HepG2 (cell line): ENCODE data around the gene TEC. TPM values are rescaled to one million over a fixed set of nuclear protein-coding genes. Genes with fewer than 3 reads are reported as not detected.

ENCODE experiments used
- ATAC-seq: fragments of 200-7000 bp; cut with Tn5 transposase; 3 replicates; pipeline ENCODE4 v1.9.1; 2020; ENCODE audit warnings: mild to moderate bottlenecking, moderate library complexity
- BruUV-seq: library from RNA; stranded (reverse); fragments of 400-500 nt; replicated peaks from 2 replicates; lab custom pipeline; 2021; lab: Mats Ljungman, UMichigan
- CTCF ChIA-PET: fragments of 300-600 bp; formaldehyde crosslinking; extraction: SDS; loops from one replicate; lab custom pipeline; 2021; ENCODE audit warnings: low total read pairs, inconsistent platforms, low intra/inter-chr PET ratio; lab: Yijun Ruan, JAX
- POLR2A ChIA-PET: fragments of 350-600 bp; sonication (Branson Sonifier 250); formaldehyde crosslinking; loops from one replicate; lab custom pipeline; 2020; ENCODE audit warnings: antibody characterized with exemption, inconsistent platforms; lab: Yijun Ruan, JAX
- DNase-seq: peaks from one replicate; pipeline ENCODE4 v3.0.0-alpha.2; 2015; ENCODE audit warnings: low spot score
- FAIRE-seq: peaks from 3 replicates; lab custom pipeline; 2011; peaks lifted over from hg19 to GRCh38; lab: Jason Lieb, UNC
- H2AFZ ChIP-seq: one replicate; pipeline ENCODE4 v1.6.1; 2011; ENCODE audit warnings: low read length, inconsistent platforms
- H3K27ac ChIP-seq: fragments of 300-600 bp; 3 replicates; pipeline ENCODE4 v1.8.0; 2011; ENCODE audit warnings: mixed run types, mild to moderate bottlenecking, mixed read lengths, low read length, inconsistent platforms; ENCODE audit not compliant: insufficient read depth; ENCODE audit errors: extremely low read length
- H3K27me3 ChIP-seq, 2 experiments: fragments of 200-600 bp in 1 of 2; 2 replicates in 1 of 2; 3 replicates in 1 of 2; pipeline versions ENCODE4 v1.6.0 to v1.8.0; 2011; ENCODE audit warnings: low read length in 2 of 2, mild to moderate bottlenecking in 2 of 2, moderate library complexity in 2 of 2, inconsistent platforms in 1 of 2; ENCODE audit not compliant: insufficient read depth in 2 of 2, control insufficient read depth in 1 of 2
- H3K36me3 ChIP-seq, 2 experiments: fragments of 200-600 bp in 1 of 2; replicated peaks in 1 of 2; 2 replicates in 1 of 2; 3 replicates in 1 of 2; pipeline versions ENCODE4 v1.5.1 to v1.8.0; 2011; ENCODE audit warnings: low read length in 2 of 2, inconsistent platforms in 1 of 2; ENCODE audit not compliant: insufficient read depth in 2 of 2, control insufficient read depth in 1 of 2
- H3K4me1 ChIP-seq: 2 replicates; pipeline ENCODE4 v1.5.1; 2012; ENCODE audit warnings: low read length, inconsistent platforms; ENCODE audit not compliant: insufficient read depth
- H3K4me2 ChIP-seq: 2 replicates; pipeline ENCODE4 v1.6.0; 2011; ENCODE audit warnings: low read depth, low read length, inconsistent platforms
- H3K4me3 ChIP-seq, 3 experiments: fragments of 200-600 bp in 1 of 3; sonication (generic), shearing (Covaris generic) in 1 of 3; replicated peaks in 1 of 3; 2 replicates each; pipeline ENCODE4 v1.5.1; 2011 to 2016; ENCODE audit warnings: low read length in 3 of 3, inconsistent platforms in 2 of 3, low read depth in 2 of 3, mild to moderate bottlenecking in 2 of 3, control low read depth in 1 of 3, mixed read lengths in 1 of 3; ENCODE audit not compliant: insufficient read depth in 1 of 3
- H3K79me2 ChIP-seq: one replicate; pipeline ENCODE4 v1.6.1; 2011; ENCODE audit warnings: low read length, inconsistent platforms; ENCODE audit not compliant: insufficient read depth
- H3K9ac ChIP-seq: 2 replicates; pipeline ENCODE4 v1.6.0; 2011; ENCODE audit warnings: mild to moderate bottlenecking, low read depth, low read length, inconsistent platforms; ENCODE audit not compliant: insufficient read depth
- H3K9me3 ChIP-seq: 2 replicates; pipeline ENCODE4 v1.5.1; 2012; ENCODE audit warnings: mild to moderate bottlenecking, low read length
- H4K20me1 ChIP-seq: 2 replicates; pipeline ENCODE4 v1.6.0; 2011; ENCODE audit warnings: inconsistent platforms, mild to moderate bottlenecking, low read length, moderate library complexity; ENCODE audit not compliant: insufficient read depth
- JUNB ChIP-seq: sonication (generic); formaldehyde crosslinking; IDR thresholded peaks from 2 replicates; pipeline ENCODE4 v1.8.0; 2022; ENCODE audit warnings: missing genetic modification reagents, mild to moderate bottlenecking, borderline replicate concordance
- KDM1A ChIP-seq: IDR thresholded peaks from 2 replicates; pipeline ENCODE4 v1.6.1; 2016; ENCODE audit warnings: missing compliant biosample characterization
- LCORL ChIP-seq, 2 experiments: fragments of 450-650 bp in 1 of 2; sonication (generic) in 1 of 2; formaldehyde crosslinking in 1 of 2; IDR thresholded peaks; 2 replicates each; pipeline versions ENCODE4 v1.5.0 to v1.6.1; 2017 to 2020; ENCODE audit warnings: antibody characterized with exemption in 1 of 2, missing genetic modification reagents in 1 of 2
- MBNL3 ChIP-seq: fragments of 250-450 bp; sonication (Bioruptor Pico); conservative IDR thresholded peaks from 2 replicates; pipeline ENCODE4 v1.8.0; 2022; ENCODE audit warnings: mild to moderate bottlenecking, inconsistent platforms
- MEF2D ChIP-seq: sonication (generic); formaldehyde crosslinking; IDR thresholded peaks from 2 replicates; pipeline ENCODE4 v1.5.1; 2020; ENCODE audit warnings: mild to moderate bottlenecking, missing genetic modification reagents
- SIN3A ChIP-seq: IDR thresholded peaks from 2 replicates; pipeline ENCODE4 v1.6.1; 2011; ENCODE audit warnings: low read depth, mild to moderate bottlenecking, control low read depth, low read length, borderline replicate concordance
- ZFP91 ChIP-seq: sonication (generic); formaldehyde crosslinking; IDR thresholded peaks from 2 replicates; pipeline ENCODE4 v1.9.0; 2022; ENCODE audit warnings: missing genetic modification reagents, mild to moderate bottlenecking, borderline replicate concordance
- ZHX2 ChIP-seq, 2 experiments: sonication (generic) in 1 of 2; formaldehyde crosslinking in 1 of 2; IDR thresholded peaks; 2 replicates each; pipeline versions ENCODE4 v1.6.1 to v1.9.0; 2014 to 2022; ENCODE audit warnings: antibody characterized with exemption in 1 of 2, borderline replicate concordance in 1 of 2, inconsistent platforms in 1 of 2, low read depth in 1 of 2, missing genetic modification reagents in 1 of 2
- ZNF567 ChIP-seq: sonication (generic); formaldehyde crosslinking; IDR thresholded peaks from 2 replicates; pipeline ENCODE4 v1.8.1; 2023; ENCODE audit warnings: mild to moderate bottlenecking, missing genetic modification reagents, borderline replicate concordance
- ZNF646 ChIP-seq: sonication (generic); formaldehyde crosslinking; IDR thresholded peaks from 2 replicates; pipeline ENCODE4 v1.9.0; 2021; ENCODE audit warnings: mild to moderate bottlenecking, missing genetic modification reagents
- whole genome bisulfite sequencing: methylation state at CpG from one replicate; pipeline ENCODE4 v1.1.6; 2017; ENCODE audit warnings: low lambda C conversion rate; 5-methylcytosine and 5-hydroxymethylcytosine counted together
- in situ Hi-C: cut with HindIII; loops from 2 replicates; pipeline ENCODE4 v1.10.0; 2017; ENCODE audit warnings: low pct_unique_long_range_greater_than_20kb; ENCODE audit not compliant: extremely low pct_ligation_motif_present
- intact Hi-C: fragments of 100-400 bp; cut with micrococcal nuclease; formaldehyde crosslinking; loops from one replicate; pipeline ENCODE4 v1.10.0; 2022; ENCODE audit not compliant: unreplicated experiment
- polyA plus RNA-seq, 8 experiments: library from polyadenylated mRNA; depleted of rRNA in 3 of 8; stranded (reverse) in 7 of 8; unstranded in 1 of 8; fragments of >200 nt; fragmentation: Illumina TruSeq in 4 of 8; extraction: Trizol in 4 of 8; gene quantifications; 2 replicates each; pipeline versions ENCODE4 v1.2.1 to v1.2.3, GENCODE V29; 2011 to 2016; ENCODE audit warnings: low read depth in 4 of 8, missing spikeins in 1 of 8, mixed read lengths in 1 of 8; ENCODE audit not compliant: insufficient read depth in 1 of 8
- total RNA-seq, 5 experiments: library from RNA; depleted of rRNA; stranded (reverse); fragments of >200 nt; fragmentation: Illumina TruSeq; extraction: Trizol; gene quantifications; 2 replicates each; pipeline ENCODE4 v1.2.3, GENCODE V29; 2016; ENCODE audit warnings: low read depth in 1 of 5

The TEC gene
- total and polyA plus RNA-seq, 2 of the 13 experiments (the other 11 are each of a cell fraction or from before 2014, with no cell fraction given): 0.05 to 0.20 TPM

- Histone ChIP-seq H3K9ac (no peak overlapping the region), H3K79me2 (no peaks in the 10 kb centered on the region), H4K20me1 (no peaks in the 10 kb centered on the region), H3K4me1 (no peaks in the 10 kb centered on the region), H3K4me2 (no peak overlapping the region), H2AFZ (no peak overlapping the region), H3K9me3 (no peaks in the 10 kb centered on the region), H3K4me3 (no peak overlapping the region), H3K36me3 (no peaks in the 10 kb centered on the region), H3K27ac (no peak overlapping the region), H3K27me3 (no peaks in the 10 kb centered on the region; a peak in 1 of 5 replicates)
- 56% methylated on average over 2 of the region's 2 CpGs for WGBS
- FAIRE-seq (no peak), ATAC-seq (no peak), DNase-seq (no peak)
- no TSS peak for BruUV-seq
- POLR2A ChIA-PET: no interaction called here
- intact Hi-C loops (no loop called here), in situ Hi-C loops (no loop called here)
- CTCF ChIA-PET: no interaction called here
- TF ChIP-seq KDM1A (CRISPR knock-in tag) (no peak), ZFP91 (CRISPR knock-in tag) (no peak), LCORL (IDR thresholded peaks at IDR 0.05) (no peak), LCORL (CRISPR knock-in tag; IDR thresholded peaks at IDR 0.05) (no peak), ZNF567 (CRISPR knock-in tag) (no peak), SIN3A (no peak), ZNF646 (CRISPR knock-in tag) (no peak), JUNB (CRISPR knock-in tag) (no peak), MBNL3 (CRISPR knock-in tag) (no peak), MEF2D (CRISPR knock-in tag) (no peak), ZHX2 (IDR thresholded peaks at IDR 0.05; ENCODE audit: low read depth) (no peak), ZHX2 (CRISPR knock-in tag; IDR thresholded peaks at IDR 0.05; ENCODE audit: borderline replicate concordance) (no peak)
Measured at GRCh38 chr4:48234575-48234974, 35.1 kb downstream of the TEC start.
